GM12865 (cell line): ENCODE data around the gene ESYT2.

Experiments
- DNase-seq: peaks from one replicate; pipeline ENCODE4 v3.0.0; 2010; ENCODE audit warnings: low read depth
- H3K4me3 ChIP-seq: 2 replicates; pipeline ENCODE4 v1.5.1; 2011; ENCODE audit warnings: mild to moderate bottlenecking, low read depth, low read length, control low read depth
- TF ChIP-seq, protein P1 (sequence below): IDR thresholded peaks from 2 replicates; pipeline ENCODE4 v1.5.1; 2011; ENCODE audit warnings: low read length, control low read depth, low read depth, inconsistent platforms; ENCODE audit not compliant: insufficient read depth; ENCODE audit errors: missing control alignments

ESYT2 gene

DNA sequence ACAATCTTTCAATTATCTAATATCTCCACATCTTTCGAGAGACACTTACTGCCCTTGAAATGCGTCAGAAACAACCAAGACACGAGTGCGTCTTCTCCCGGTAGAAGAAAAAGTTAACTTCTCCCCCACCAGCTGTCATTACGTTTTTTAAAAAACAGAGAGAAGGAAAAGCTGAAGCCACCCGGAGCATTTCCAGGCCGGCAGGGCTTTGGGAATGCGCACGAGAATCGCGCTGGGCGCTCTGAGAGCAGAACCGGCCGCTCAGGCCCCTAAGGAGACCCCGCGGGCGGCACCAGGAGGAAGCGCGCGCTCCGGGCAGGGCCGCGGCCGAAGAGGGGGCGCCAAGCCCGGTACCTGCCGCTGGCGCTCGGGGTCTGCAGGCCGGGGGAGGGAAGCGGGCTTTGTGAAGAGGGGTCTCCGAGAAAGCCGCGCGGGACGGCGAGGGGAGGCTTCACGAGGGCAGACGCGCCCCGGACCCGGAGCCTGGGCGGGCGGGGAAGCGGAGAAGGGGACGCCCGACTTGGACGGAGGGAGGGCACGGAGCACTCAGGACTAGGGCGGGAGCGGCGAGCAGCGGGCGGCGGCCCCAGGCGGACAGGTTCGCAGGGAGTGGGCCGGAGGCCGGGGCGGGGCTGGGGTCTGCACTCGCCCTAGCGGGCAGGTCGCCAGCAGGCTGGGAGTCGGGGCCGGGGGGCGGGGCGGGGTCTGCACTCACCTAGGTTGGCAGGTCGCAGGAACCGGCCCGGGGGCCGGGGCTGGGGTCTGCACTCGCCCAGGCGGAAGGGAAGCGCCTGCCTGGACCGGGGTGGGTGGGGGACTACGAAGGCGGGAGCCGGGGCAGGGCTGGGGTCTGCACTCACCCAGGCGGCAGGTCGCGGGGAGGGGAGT, 932 bp downstream of the ESYT2 start:
- peak; percentile 42 for DNase-seq
- TF ChIP-seq, protein P1, sequence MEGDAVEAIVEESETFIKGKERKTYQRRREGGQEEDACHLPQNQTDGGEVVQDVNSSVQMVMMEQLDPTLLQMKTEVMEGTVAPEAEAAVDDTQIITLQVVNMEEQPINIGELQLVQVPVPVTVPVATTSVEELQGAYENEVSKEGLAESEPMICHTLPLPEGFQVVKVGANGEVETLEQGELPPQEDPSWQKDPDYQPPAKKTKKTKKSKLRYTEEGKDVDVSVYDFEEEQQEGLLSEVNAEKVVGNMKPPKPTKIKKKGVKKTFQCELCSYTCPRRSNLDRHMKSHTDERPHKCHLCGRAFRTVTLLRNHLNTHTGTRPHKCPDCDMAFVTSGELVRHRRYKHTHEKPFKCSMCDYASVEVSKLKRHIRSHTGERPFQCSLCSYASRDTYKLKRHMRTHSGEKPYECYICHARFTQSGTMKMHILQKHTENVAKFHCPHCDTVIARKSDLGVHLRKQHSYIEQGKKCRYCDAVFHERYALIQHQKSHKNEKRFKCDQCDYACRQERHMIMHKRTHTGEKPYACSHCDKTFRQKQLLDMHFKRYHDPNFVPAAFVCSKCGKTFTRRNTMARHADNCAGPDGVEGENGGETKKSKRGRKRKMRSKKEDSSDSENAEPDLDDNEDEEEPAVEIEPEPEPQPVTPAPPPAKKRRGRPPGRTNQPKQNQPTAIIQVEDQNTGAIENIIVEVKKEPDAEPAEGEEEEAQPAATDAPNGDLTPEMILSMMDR: no peak

DNA sequence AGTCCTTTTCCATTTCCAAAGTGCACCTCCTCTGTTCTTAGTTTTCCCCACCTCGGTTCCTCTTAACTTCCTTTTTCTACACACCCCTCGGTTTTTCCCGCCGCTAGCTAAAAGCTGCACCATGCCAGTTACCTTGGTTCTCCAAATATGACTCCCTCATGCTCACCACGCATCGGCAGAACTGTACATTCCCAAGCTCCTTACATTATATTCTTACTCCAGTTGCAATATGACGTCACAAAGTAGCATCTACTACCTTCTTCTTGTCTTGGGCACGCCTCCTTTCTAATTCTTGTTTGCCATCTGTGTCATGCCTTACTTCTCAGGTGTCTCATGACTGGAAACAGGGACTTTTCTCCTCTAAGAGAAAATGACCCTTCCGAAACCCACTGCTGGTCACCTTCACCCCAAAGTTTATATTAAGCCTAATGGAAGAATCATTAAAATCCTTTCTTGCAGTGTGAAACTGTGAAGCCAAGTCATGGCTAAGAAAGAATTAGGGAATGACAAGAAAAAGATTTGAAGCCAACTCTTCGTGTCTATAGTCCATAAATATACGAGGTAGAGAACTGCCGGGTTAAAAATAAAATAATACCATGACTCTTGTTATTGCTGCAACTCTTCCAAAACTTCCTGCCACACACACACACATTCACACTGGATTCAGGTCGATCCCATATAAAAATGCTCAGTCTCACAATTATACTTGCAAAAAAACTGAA, 1.7 kb downstream of the ESYT2 start:
- peak; percentile 45 for DNase-seq
- peak overlapping the region; percentile 91 for H3K4me3 ChIP-seq
- TF ChIP-seq, protein P1: no peak

More for the DNA sequence above, 932 bp downstream of the ESYT2 start:
- peak overlapping the region; percentile 91 for H3K4me3 ChIP-seq

GRCh38 chr7:158825628-158826289, 3.5 kb downstream of the ESYT2 start:
- TF ChIP-seq, protein P1: no peak
- DNase-seq: no peak
- H3K4me3 ChIP-seq: no peak overlapping the region

GRCh38 chr7:158824028-158824427, 5.3 kb downstream of the ESYT2 start:
- DNase-seq: peak; percentile 82
- H3K4me3 ChIP-seq: no peak overlapping the region
- TF ChIP-seq, protein P1: no peak

DNA sequence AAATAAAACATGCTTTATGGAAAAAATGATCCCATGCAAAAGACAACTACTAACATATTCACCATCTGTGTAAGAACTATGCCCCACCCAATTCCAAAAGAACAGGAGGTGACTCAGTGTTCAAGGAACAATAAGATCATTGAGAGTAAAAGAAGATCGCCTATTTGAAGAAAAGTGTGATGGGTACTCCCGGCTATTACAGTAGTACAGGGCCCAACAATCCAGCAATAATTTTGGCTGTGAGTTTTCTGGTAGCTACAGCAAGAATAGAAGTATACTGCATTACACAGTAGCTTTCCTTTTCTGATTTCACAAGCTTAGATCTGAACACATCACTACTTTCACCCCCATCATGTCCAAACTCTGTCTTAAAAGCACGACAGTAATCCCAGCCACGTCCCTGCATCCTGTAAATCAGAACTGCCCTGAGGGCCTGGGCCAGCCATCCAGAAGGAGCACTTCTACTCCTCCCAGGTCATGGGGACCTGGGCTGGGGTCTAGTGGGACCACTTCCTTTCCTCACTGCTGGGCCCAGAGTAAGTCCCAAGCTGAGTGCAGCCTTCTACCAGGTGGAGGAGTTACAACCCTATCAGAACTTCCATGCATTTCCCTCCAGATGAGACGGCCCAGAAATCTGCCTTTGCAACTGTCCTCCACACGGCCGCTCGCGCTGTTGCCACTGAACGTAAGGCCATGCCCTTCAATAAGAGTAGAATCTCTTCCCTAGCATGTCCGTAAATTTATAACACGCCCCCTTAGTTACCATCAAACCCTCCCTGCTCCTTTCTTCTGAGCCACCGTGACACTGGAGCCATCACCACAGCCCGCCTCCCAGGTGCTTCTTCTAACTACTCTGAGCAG, 7.9 kb downstream of the ESYT2 start:
- H3K4me3 ChIP-seq: no peak overlapping the region
- TF ChIP-seq, protein P1: no peak
- DNase-seq: no peak

GRCh38 chr7:158820656-158821055, 8.7 kb downstream of the ESYT2 start:
- no peak for DNase-seq
- no peak overlapping the region for H3K4me3 ChIP-seq
- TF ChIP-seq, protein P1: no peak
